ENCODE measurements around the gene ATP5F1D.
"Not testable (repeated sequence)": the region's sequence is repeated elsewhere in the genome, so short reads cannot be mapped to it uniquely, and the experiment has no call there.

ATP5F1D gene

GRCh38 chr19:1233115-1233667, 8.4 kb upstream of the ATP5F1D start:
- no peak for DNase-seq

- DNase-seq = no peak
Observed at GRCh38 chr19:1234051-1234954, 7.2 kb upstream of the ATP5F1D start.

- no peak for DNase-seq
Observed at GRCh38 chr19:1234955-1235380, 6.6 kb upstream of the ATP5F1D start.

GRCh38 chr19:1235625-1236538, 5.7 kb upstream of the ATP5F1D start:
- DNase-seq = no peak

DNA sequence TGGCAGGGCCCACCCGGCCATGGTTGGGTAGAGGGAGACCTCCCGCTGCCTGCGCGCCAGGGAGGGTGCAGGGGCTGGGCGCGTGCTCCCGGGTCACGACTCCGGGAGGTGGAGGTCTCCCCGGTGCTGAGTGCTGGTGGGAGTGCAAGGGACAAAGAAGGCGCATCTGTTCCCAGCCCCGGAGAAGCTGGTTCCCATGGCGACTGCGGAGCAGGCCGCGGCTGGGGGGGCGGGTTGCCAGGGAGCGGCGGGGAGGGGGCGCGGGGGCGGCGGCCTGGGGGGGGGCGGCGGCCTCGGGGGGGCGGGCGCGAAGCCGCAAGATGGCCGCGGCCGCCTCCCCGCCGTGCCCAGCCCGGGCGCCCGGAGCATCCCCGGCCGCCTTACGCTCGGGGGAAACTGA, 5.0 kb upstream of the ATP5F1D start:
- no peak for DNase-seq

- DNase-seq = no peak
Observed at GRCh38 chr19:1237027-1237659, 4.4 kb upstream of the ATP5F1D start.

DNA sequence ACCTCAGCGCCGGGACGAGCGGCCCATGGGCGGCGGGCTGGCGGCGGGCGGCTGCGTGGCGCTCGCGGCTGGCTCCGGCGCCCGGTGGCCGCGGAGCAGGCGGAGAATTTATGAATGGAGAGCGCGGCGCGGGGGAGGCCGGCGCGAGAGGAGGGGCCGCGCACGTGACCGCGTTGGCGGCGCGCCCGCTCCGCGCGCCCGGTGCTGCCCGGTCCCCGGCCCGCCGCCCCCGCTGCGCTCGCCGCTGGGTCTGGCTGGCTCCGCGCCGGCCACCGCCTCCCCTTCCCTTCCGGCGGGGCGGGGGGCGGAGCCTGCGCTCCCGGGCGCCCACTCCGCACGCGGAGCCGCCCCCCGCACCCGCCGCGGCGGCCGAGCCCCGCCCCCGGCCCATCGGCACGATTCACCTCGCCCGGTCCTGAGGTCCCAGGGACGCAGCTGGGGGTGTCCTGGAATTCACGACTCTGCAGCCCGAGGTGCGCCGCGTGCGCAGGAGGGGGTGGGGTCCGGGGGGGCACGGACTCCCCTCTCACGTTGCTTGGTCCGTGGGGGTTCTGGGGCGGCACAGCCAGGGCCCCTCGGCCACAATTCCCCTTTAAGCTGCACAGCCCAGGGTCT, 3.7 kb upstream of the ATP5F1D start, which contains the start of gene CBARP:
Gene CBARP (minus strand): TSS at position 252 of the 615 bp plus-strand sequence. CDS start 1,905 bp downstream, outside the sequence.
- DNase-seq = no peak

DNA sequence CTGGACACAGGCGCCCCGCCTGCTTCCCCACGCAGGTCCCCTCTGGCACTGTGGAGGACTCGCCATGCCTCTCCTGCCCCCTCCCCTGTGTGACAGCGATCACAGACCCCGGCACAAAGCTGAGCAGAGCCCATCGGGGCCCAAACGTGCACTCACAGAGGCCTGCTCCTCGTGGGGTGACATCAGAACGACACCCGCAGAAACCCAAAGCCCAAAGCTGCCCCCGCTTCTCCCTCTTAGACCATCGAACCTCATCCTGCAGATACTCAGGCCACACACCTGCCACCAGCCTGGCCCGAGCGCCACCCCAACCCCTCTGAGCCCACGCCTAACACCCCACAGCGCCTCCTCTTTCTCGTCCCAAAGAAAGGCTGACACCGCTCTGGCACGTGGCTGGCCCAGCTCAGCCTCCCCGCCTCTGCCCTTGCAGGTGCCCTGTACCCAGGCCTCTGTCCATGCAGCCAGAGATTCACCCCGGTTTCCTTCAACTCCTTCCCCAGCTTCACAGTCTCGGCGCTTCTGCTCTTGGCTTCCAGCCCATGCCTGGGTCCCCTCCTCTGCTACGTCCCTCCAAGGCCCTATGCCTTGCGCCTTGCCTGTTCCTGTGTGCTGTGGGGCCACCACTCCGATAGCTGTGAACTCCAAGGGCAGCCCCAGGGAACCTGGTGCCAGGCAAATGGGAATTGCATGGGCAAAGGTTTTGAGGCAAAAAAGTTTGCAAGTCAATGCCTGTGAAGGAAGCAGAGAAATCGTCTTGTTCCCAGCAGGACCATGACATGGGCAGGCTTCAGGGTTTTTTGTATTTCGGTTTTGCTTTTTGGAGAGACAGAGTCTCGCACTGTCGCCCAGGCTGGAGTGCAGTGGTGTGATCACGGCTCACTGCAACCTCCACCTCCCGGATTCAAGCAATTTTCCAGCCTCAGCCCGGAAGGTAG, 2.9 kb upstream of the ATP5F1D start:
- no peak for DNase-seq

- DNase-seq = no peak
Observed at GRCh38 chr19:1239420-1239795, 2.1 kb upstream of the ATP5F1D start.

- peak; percentile 85 for DNase-seq
Observed at GRCh38 chr19:1239796-1240737, 1.5 kb upstream of the ATP5F1D start.

DNA sequence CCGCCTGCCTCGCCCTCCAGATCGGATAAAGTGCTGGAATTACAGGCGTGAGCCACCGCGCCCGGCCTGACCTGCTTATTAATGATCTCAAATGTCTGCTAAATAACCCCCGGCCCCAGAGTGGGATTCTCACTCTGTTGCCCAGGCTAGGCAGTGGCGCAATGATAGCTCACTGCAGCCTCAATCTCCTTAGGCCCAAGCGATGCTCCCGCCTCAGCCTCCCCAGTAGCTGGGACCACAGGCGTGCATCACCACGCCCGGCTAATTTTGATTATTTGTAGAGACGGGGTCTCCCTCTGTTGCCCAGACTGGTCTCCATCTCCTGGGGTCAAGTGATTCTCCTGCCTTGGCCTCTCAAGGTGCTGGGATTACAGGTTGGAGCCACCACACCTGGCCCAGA, 626 bp upstream of the ATP5F1D start:
- DNase-seq = no peak

DNA sequence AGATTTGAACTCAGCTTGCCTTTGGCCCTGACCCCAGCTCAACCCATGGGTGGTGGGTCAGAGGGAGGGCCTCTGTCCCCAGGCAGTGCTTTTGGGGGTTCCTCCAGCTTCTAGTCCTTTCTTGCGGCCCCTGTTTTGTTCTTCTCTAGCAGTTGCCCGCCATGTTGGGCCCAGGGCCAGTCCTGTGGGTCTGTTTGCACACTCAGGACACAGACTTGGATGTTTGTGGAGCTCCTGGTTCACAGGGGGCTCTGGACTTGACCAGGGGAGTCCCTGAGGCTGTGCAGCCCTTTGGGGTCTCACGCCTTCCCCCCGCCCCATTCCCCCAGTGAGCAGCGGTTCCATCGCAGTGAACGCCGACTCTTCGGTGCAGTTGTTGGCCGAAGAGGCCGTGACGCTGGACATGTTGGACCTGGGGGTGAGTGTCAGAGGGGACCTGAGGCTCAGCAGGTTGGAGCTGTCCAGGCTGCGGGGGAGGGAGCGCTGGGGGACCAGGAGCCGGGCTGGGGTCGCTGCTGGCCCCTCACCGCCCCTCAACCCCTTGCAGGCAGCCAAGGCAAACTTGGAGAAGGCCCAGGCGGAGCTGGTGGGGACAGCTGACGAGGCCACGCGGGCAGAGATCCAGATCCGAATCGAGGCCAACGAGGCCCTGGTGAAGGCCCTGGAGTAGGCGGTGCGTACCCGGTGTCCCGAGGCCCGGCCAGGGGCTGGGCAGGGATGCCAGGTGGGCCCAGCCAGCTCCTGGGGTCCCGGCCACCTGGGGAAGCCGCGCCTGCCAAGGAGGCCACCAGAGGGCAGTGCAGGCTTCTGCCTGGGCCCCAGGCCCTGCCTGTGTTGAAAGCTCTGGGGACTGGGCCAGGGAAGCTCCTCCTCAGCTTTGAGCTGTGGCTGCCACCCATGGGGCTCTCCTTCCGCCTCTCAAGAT, 2.5 kb downstream of the ATP5F1D start:
- DNase-seq = peak; percentile 60

DNA sequence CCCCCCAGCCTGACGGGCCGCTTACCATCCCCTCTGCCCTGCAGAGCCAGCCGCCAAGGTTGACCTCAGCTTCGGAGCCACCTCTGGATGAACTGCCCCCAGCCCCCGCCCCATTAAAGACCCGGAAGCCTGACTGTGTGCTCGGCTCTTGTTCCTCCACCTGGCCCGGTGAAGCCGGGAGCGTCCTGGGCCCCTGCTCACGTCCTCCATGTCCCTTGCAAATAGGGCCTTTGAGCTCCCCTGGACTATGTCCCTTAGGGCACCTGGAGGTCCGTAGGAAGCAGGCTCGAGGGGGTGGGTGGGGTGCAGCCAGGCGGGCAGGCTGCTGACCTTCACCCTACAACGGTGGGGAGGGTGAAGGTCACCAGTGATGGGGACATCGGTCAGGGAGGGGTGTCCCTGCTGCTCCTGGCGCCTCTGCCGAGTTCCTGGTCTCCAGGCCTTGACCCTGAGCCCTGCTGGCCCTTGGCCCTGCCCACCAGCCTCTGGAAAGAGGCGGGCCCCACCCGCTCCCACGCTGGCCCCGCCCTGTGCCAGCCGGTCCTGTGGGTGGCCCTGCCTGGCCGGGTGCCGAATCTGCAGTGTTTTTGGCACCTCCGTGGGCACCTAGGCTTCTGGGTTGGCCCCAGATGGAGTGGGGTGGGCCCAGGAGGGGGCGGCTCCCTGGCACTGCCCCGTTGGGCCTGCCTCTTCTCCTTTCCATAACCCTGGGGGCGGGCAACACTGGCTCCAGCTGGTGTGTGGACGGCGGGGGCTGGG, 3.3 kb downstream of the ATP5F1D start:
- no peak for DNase-seq

GRCh38 chr19:1245494-1246264, 4.1 kb downstream of the ATP5F1D start:
- no peak for DNase-seq

GRCh38 chr19:1246265-1247087, 4.9 kb downstream of the ATP5F1D start:
- DNase-seq = not testable (repeated sequence)

DNA sequence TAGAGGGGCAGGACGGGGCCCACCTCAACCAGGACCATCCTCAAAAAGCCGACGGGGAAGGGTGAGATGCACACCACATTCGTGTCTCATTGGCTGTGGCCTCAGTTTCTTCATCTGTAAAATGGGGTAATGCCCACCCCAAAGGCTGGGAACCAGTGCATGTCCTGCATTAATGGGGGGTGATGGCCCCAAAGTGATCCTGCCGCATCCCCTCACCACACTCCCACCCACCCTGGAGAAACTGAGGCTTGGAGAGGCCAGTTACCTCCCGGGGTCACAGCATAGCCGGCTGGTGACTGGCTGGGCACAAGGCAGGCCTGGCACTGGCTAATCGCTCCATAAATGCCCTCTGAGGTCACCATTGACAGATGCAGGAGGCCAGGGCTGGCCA, 6.2 kb downstream of the ATP5F1D start:
- DNase-seq = no peak

All from NCI-H1092 (cell line).